Measurements from ENCODE around the gene TATDN3. TPM values are rescaled to one million over a fixed set of nuclear protein-coding genes. Genes with fewer than 3 reads are reported as not detected.

The TATDN3 gene
- total and polyA plus RNA-seq, 2 of the 4 experiments (the other 2 are of a cell fraction): 4.9 to 12.0 TPM

GRCh38 chr1:212774584-212774983 is 17.1 kb upstream of the TATDN3 start:
- ChIA-PET CTCF (no interaction called here), POLR2A (ENCODE audit: unreplicated experiment) (no interaction called here)
- H3K27ac ChIP-seq (ENCODE audit: insufficient read depth, low read length): no peak overlapping the region
- H3K4me1 ChIP-seq (ENCODE audit: control insufficient read depth, insufficient read depth, low read length): peaks cover 3% of the 10 kb centered on the region; the same call in 1 of the 2 replicates
- H2BK20ac ChIP-seq (ENCODE audit: low read depth, low read length): no peak overlapping the region
- no peak overlapping the region for H4K91ac ChIP-seq (ENCODE audit: insufficient read depth, low read depth, low read length)
- H4K5ac ChIP-seq (ENCODE audit: low read depth, low read length): no peak overlapping the region
- no peaks in the 10 kb centered on the region for H3K9me1 ChIP-seq (ENCODE audit: insufficient read depth, low read length)
- no peak overlapping the region for H2BK120ac ChIP-seq (ENCODE audit: low read depth, low read length)
- no TSS peak for BruUV-seq (replicated peaks)
- H2BK15ac ChIP-seq (ENCODE audit: low read depth, low read length): no peak overlapping the region
- no peaks in the 10 kb centered on the region for H4K20me1 ChIP-seq (ENCODE audit: insufficient read depth, low read length)
- H4K8ac ChIP-seq (ENCODE audit: low read depth in 2 of 2, low read length in 2 of 2): no peak overlapping the region
- no peak overlapping the region for H3K4ac ChIP-seq (ENCODE audit: low read depth, low read length)
- no peak overlapping the region for H3K4me3 ChIP-seq (ENCODE audit: insufficient read depth, low read depth, low read length)
- no peak overlapping the region for H2AK5ac ChIP-seq (ENCODE audit: low read depth, low read length)
- WGBS, 2 experiments (ENCODE audit: extremely low coverage in 2 of 2, insufficient read length in 1 of 2): no CpG with 5 or more reads among the region's 2 CpGs
- intact Hi-C loops (cut with micrococcal nuclease): no loop called here
- ATAC-seq (ENCODE audit: low read depth) (peak; percentile 42; the same call in 1 of the 2 replicates), DNase-seq (peak; percentile 55)
- H2BK5ac ChIP-seq (ENCODE audit: low read depth, low read length, poor library complexity, severe bottlenecking): no peak overlapping the region
- in situ Hi-C loops (cut with MboI; ENCODE audit: low sequenced_read_pairs): no loop called here
- TF ChIP-seq RFX5 (IDR thresholded peaks at IDR 0.05; ENCODE audit: low read depth, low read length) (no peak), POLR2A (IDR thresholded peaks at IDR 0.05; ENCODE audit: low read depth, low read length) (no peak), MAFK (IDR thresholded peaks at IDR 0.05; ENCODE audit: low read depth, low read length) (peak; percentile 44; the same call in 1 of the 2 replicates), NFE2L2 (IDR thresholded peaks at IDR 0.05; ENCODE audit: low read depth, low read length) (peak; percentile 87)
- no peak overlapping the region for H3K18ac ChIP-seq (ENCODE audit: low read depth, low read length)
- H3K9ac ChIP-seq (ENCODE audit: low read depth, low read length): no peak overlapping the region
- dilution Hi-C loops (cut with HindIII; ENCODE audit: low sequenced_read_pairs, unreplicated experiment): no loop called here
- peaks cover 2% of the 10 kb centered on the region; the same call in 1 of the 2 replicates for H3K36me3 ChIP-seq (ENCODE audit: control insufficient read depth, insufficient read depth, low read length)
- H2AK9ac ChIP-seq (replicated peaks; ENCODE audit: low read depth, low read length, poor library complexity): no peak overlapping the region
- no peaks in the 10 kb centered on the region for H3K27me3 ChIP-seq (ENCODE audit: control insufficient read depth, insufficient read depth, low read length)
- H3K23ac ChIP-seq (ENCODE audit: low read depth, low read length): no peak overlapping the region
- no peak overlapping the region; the same call in 1 of the 2 replicates for H3K4me2 ChIP-seq (ENCODE audit: low read depth, low read length)
- no peak overlapping the region for H3K56ac ChIP-seq (ENCODE audit: extremely low read depth, insufficient read depth, low read length)
- no peak overlapping the region for H2AFZ ChIP-seq (replicated peaks; ENCODE audit: low read length, poor library complexity)
- peaks cover 2% of the 10 kb centered on the region; the same call in 1 of the 2 replicates for H3K9me3 ChIP-seq (ENCODE audit: control insufficient read depth, insufficient read depth, low read length)
- H3K79me1 ChIP-seq (ENCODE audit: low read depth in 1 of 2, low read length in 2 of 2): peaks cover 2 to 10% of the 10 kb centered on the region in 2 experiments; a peak in 2 of 4 replicates
- H3K14ac ChIP-seq (replicated peaks; ENCODE audit: low read depth, low read length): no peak overlapping the region

Data from IMR-90 (cell line).